PC-3 (cell line): Measurements from ENCODE around the gene KDM7A. TPM values are rescaled to one million over a fixed set of nuclear protein-coding genes. Genes with fewer than 3 reads are reported as not detected.

Experiments used
- ATAC-seq: fragments of 200-7000 bp; cut with Tn5 transposase; 2 replicates; pipeline ENCODE4 v1.9.1; 2020; ENCODE audit warnings: mild to moderate bottlenecking, moderate library complexity
- BruUV-seq: library from RNA; stranded (reverse); fragments of 400-500 nt; replicated peaks from 2 replicates; lab custom pipeline; 2021; lab: Mats Ljungman, UMichigan
- CTCF ChIA-PET: fragments of 300-600 bp; sonication (Branson Sonifier 250); formaldehyde crosslinking; loops from one replicate; lab custom pipeline; 2022; ENCODE audit warnings: antibody characterized with exemption; lab: Charles Lee
- POLR2A ChIA-PET: fragments of 300-600 bp; sonication (Branson Sonifier 250); formaldehyde crosslinking; loops from one replicate; lab custom pipeline; 2022; ENCODE audit warnings: antibody characterized with exemption; ENCODE audit not compliant: unreplicated experiment; lab: Charles Lee
- DNase-seq: peaks from one replicate; pipeline ENCODE4 v3.0.0-alpha.2; 2015
- H2AFZ ChIP-seq: fragments of 300-600 bp; sonication (generic); 2 replicates; pipeline ENCODE4 v1.6.0; 2016; ENCODE audit warnings: antibody characterized with exemption, low read length
- H3F3A ChIP-seq: fragments of 300-600 bp; sonication (generic); one replicate; pipeline ENCODE4 v1.6.0; 2017; ENCODE audit warnings: antibody characterized with exemption, low read length, control low read depth, mild to moderate bottlenecking; ENCODE audit not compliant: unreplicated experiment
- H3K27ac ChIP-seq: fragments of 300-600 bp; sonication (generic); 2 replicates; pipeline ENCODE4 v1.5.1; 2016; ENCODE audit warnings: mild to moderate bottlenecking, low read length
- H3K27me3 ChIP-seq: fragments of 300-600 bp; sonication (generic); 2 replicates; pipeline ENCODE4 v1.6.1; 2016; ENCODE audit warnings: low read length, mixed read lengths
- H3K36me3 ChIP-seq: fragments of 300-600 bp; sonication (generic); 2 replicates; pipeline ENCODE4 v1.6.1; 2016; ENCODE audit warnings: low read depth, mixed run types, low read length, mixed read lengths
- H3K4me1 ChIP-seq: fragments of 300-600 bp; sonication (generic); 2 replicates; pipeline ENCODE4 v1.5.1; 2016; ENCODE audit warnings: low read length; ENCODE audit not compliant: insufficient read depth
- H3K4me2 ChIP-seq: fragments of 300-600 bp; sonication (generic); 2 replicates; pipeline ENCODE4 v1.6.0; 2016; ENCODE audit warnings: low read length
- H3K4me3 ChIP-seq: fragments of 300-600 bp; sonication (generic); 2 replicates; pipeline ENCODE4 v1.5.1; 2016; ENCODE audit warnings: mild to moderate bottlenecking, low read length, mixed read lengths
- H3K79me2 ChIP-seq: fragments of 300-600 bp; sonication (generic); 2 replicates; pipeline ENCODE4 v1.6.1; 2017; ENCODE audit warnings: low read length, mixed read lengths
- H3K9ac ChIP-seq: fragments of 300-600 bp; sonication (generic); 2 replicates; pipeline ENCODE4 v1.6.0; 2016; ENCODE audit warnings: mild to moderate bottlenecking, low read length
- H3K9me2 ChIP-seq: fragments of 300-600 bp; sonication (generic); replicated peaks from 2 replicates; pipeline ENCODE4 v1.6.1; 2016; ENCODE audit warnings: mixed run types, low read length, mixed read lengths
- H3K9me3 ChIP-seq: fragments of 300-600 bp; sonication (generic); 2 replicates; pipeline ENCODE4 v1.6.1; 2016; ENCODE audit warnings: low read length, mixed read lengths
- H4K20me1 ChIP-seq: fragments of 300-600 bp; sonication (generic); 2 replicates; pipeline ENCODE4 v1.6.1; 2016; ENCODE audit warnings: low read length, mixed read lengths
- CTCF ChIP-seq: fragments of 300-600 bp; sonication (generic); conservative IDR thresholded peaks from 2 replicates; pipeline ENCODE4 v1.5.1; 2017; ENCODE audit warnings: antibody characterized with exemption, low read depth, mild to moderate bottlenecking, low read length
- EZH2 ChIP-seq: fragments of 300-600 bp; sonication (generic); IDR thresholded peaks from one replicate; pipeline ENCODE4 v1.6.1; 2017; ENCODE audit warnings: antibody characterized with exemption, mild to moderate bottlenecking, low read length; ENCODE audit not compliant: unreplicated experiment
- EZH2phosphoT487 ChIP-seq: fragments of 300-600 bp; sonication (generic); IDR thresholded peaks from 2 replicates; pipeline ENCODE4 v1.6.1; 2018; ENCODE audit warnings: mild to moderate bottlenecking, antibody characterized with exemption, low read length, borderline replicate concordance
- intact Hi-C: fragments of 100-400 bp; cut with micrococcal nuclease; formaldehyde crosslinking; loops from 2 replicates; pipeline ENCODE4 v1.9.0; 2023
- total RNA-seq: library from RNA; depleted of rRNA; stranded (reverse); fragments of >200 nt; gene quantifications from 2 replicates; pipeline ENCODE4 v1.2.3, GENCODE V29; 2014

Gene KDM7A
- total RNA-seq, 1 experiment from 2014 or later = 2.8 TPM

GRCh38 chr7:140160308-140160707, 16.5 kb downstream of the KDM7A start:
- Histone ChIP-seq H3K9ac (no peak overlapping the region), H4K20me1 (no peaks in the 10 kb centered on the region), H3K9me2 (no peaks in the 10 kb centered on the region), H3K4me3 (no peak overlapping the region), H3K9me3 (no peaks in the 10 kb centered on the region), H3K79me2 (no peaks in the 10 kb centered on the region), H3F3A (no peaks in the 10 kb centered on the region), H3K4me1 (0 out of 2 replicates have a peak, but pooled peaks cover 5% of the 10 kb centered on the region), H3K36me3 (no peaks in the 10 kb centered on the region), H3K4me2 (no peak overlapping the region), H3K27ac (no peak overlapping the region), H2AFZ (no peak overlapping the region), H3K27me3 (no peaks in the 10 kb centered on the region)
- DNase-seq (no peak), ATAC-seq (no peak)
- ChIA-PET CTCF (no interaction called here), POLR2A (no interaction called here)
- no TSS peak for BruUV-seq
- TF ChIP-seq EZH2phosphoT487 (no peak), CTCF (no peak), EZH2 (no peak)
- intact Hi-C loops = no loop called here

- DNase-seq = no peak
- no peak overlapping the region for H2AFZ ChIP-seq
- H3K9me3 ChIP-seq = no peaks in the 10 kb centered on the region
- no peaks in the 10 kb centered on the region for H4K20me1 ChIP-seq
- no peaks in the 10 kb centered on the region for H3K36me3 ChIP-seq
- no peak for ATAC-seq
- H3K4me3 ChIP-seq = no peak overlapping the region
- H3K27ac ChIP-seq = no peak overlapping the region
- no peaks in the 10 kb centered on the region for H3F3A ChIP-seq
- H3K9me2 ChIP-seq = no peaks in the 10 kb centered on the region
- no peak overlapping the region for H3K4me2 ChIP-seq
- TF ChIP-seq CTCF (no peak), EZH2phosphoT487 (no peak), EZH2 (no peak)
- POLR2A ChIA-PET = no interaction called here
- no TSS peak for BruUV-seq
- CTCF ChIA-PET = no interaction called here
- no peaks in the 10 kb centered on the region for H3K4me1 ChIP-seq
- no peaks in the 10 kb centered on the region for H3K27me3 ChIP-seq
- H3K9ac ChIP-seq = no peak overlapping the region
- intact Hi-C loops = no loop called here
- no peaks in the 10 kb centered on the region for H3K79me2 ChIP-seq
These were observed 17.3 kb downstream of the KDM7A start for GRCh38 chr7:140159497-140159896.

DNA sequence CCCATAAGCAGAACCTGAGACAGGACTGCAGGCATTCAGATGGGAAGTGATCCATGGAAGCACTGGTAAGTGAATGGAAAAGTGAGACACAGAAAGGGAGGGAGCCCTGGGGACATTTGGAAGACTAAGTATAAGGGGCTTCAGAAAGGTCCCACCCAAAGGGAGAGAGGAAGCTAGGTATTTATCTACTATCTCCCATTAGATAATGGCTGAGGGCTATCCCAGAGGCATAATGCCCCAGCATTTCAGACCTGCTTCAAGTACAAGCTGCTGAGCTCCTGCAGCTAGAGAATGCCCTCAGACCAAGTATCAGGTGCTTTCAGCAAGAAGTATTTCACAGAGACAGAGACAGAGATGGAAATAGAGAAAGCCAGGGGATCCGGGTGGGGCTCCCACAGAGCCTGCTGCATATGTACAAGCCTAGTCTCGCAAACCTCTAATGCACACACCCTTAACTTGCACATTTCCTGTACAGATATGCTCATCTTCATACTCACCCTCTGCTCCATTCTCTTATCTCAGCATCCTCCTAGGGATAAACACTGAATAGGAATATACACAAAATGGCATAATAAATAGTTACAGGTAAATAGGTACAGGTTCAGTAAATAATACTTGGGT, 20.2 kb downstream of the KDM7A start:
- peak; percentile 56 for ATAC-seq
- intact Hi-C loops = no loop called here
- no peaks in the 10 kb centered on the region for H3K9me2 ChIP-seq
- DNase-seq = no peak
- H3K79me2 ChIP-seq = no peaks in the 10 kb centered on the region
- no peak overlapping the region for H3K4me3 ChIP-seq
- no peaks in the 10 kb centered on the region for H3F3A ChIP-seq
- no peak overlapping the region for H3K9ac ChIP-seq
- H2AFZ ChIP-seq = no peak overlapping the region
- POLR2A ChIA-PET = no interaction called here
- TF ChIP-seq EZH2 (no peak), CTCF (no peak), EZH2phosphoT487 (no peak)
- H3K27me3 ChIP-seq = no peaks in the 10 kb centered on the region
- CTCF ChIA-PET = no interaction called here
- H4K20me1 ChIP-seq = no peaks in the 10 kb centered on the region
- no peak overlapping the region for H3K27ac ChIP-seq
- no peaks in the 10 kb centered on the region for H3K36me3 ChIP-seq
- H3K9me3 ChIP-seq = no peaks in the 10 kb centered on the region
- no TSS peak for BruUV-seq
- no peak overlapping the region for H3K4me2 ChIP-seq
- no peaks in the 10 kb centered on the region for H3K4me1 ChIP-seq
